Endothelial cell of umbilical vein (primary cell): ENCODE data around the gene MMRN1. TPM values are rescaled to one million over a fixed set of nuclear protein-coding genes. Genes with fewer than 3 reads are reported as not detected.

ENCODE experiments used
- BruUV-seq: library from RNA; stranded (reverse); fragments of 400-500 nt; replicated peaks from 2 replicates; lab custom pipeline; 2021; lab: Mats Ljungman, UMichigan
- CTCF ChIA-PET: fragments of 300-600, 350-600 bp; sonication (Branson Sonifier 250); formaldehyde crosslinking; loops from one replicate; lab custom pipeline; 2021; ENCODE audit warnings: antibody characterized with exemption, inconsistent platforms; lab: Charles Lee
- POLR2A ChIA-PET: fragments of 300-600, 350-600 bp; sonication (Branson Sonifier 250); formaldehyde crosslinking; loops from one replicate; lab custom pipeline; 2021; ENCODE audit warnings: antibody characterized with exemption, inconsistent platforms; lab: Charles Lee
- DNase-seq: peaks from one replicate; pipeline ENCODE4 v3.0.0-alpha.2; 2011; ENCODE audit warnings: low read depth, low spot score
- FAIRE-seq: peaks from 2 replicates; lab custom pipeline; 2011; peaks lifted over from hg19 to GRCh38; lab: Jason Lieb, UNC
- H2AFZ ChIP-seq: 2 replicates; pipeline ENCODE4 v1.6.0; 2012; ENCODE audit warnings: low read depth, low read length, control low read depth, inconsistent platforms
- H3K27ac ChIP-seq: 2 replicates; pipeline ENCODE4 v1.5.1; 2011; ENCODE audit warnings: low read depth, mild to moderate bottlenecking, control low read depth, low read length, moderate library complexity; ENCODE audit not compliant: insufficient read depth
- H3K27me3 ChIP-seq, 2 experiments: 2 replicates each; pipeline versions ENCODE4 v1.6.0 to v1.6.1; 2011; ENCODE audit warnings: low read length in 2 of 2, mixed read lengths in 1 of 2; ENCODE audit not compliant: control insufficient read depth in 2 of 2, insufficient read depth in 2 of 2
- H3K36me3 ChIP-seq, 2 experiments: 2 replicates in 1 of 2; 3 replicates in 1 of 2; pipeline ENCODE4 v1.5.1; 2011; ENCODE audit warnings: low read length in 2 of 2, mild to moderate bottlenecking in 1 of 2, moderate library complexity in 1 of 2; ENCODE audit not compliant: control insufficient read depth in 2 of 2, insufficient read depth in 2 of 2; ENCODE audit errors: extremely low read depth in 1 of 2
- H3K4me1 ChIP-seq: 3 replicates; pipeline ENCODE4 v1.5.1; 2011; ENCODE audit warnings: mild to moderate bottlenecking, low read length; ENCODE audit not compliant: control insufficient read depth, insufficient read depth; ENCODE audit errors: extremely low read depth
- H3K4me2 ChIP-seq: 2 replicates; pipeline ENCODE4 v1.6.1; 2011; ENCODE audit warnings: low read length, control low read depth, mixed read lengths; ENCODE audit not compliant: insufficient read depth
- H3K4me3 ChIP-seq, 3 experiments: fragments of 200-600 bp in 1 of 3; sonication (generic), shearing (Covaris generic) in 1 of 3; replicated peaks in 1 of 3; 2 replicates each; pipeline ENCODE4 v1.5.1; 2011 to 2016; ENCODE audit warnings: control low read depth in 3 of 3, low read length in 3 of 3, mild to moderate bottlenecking in 2 of 3, inconsistent platforms in 1 of 3, low read depth in 1 of 3, moderate library complexity in 1 of 3; ENCODE audit not compliant: insufficient read depth in 1 of 3
- H3K79me2 ChIP-seq: 2 replicates; pipeline ENCODE4 v1.6.0; 2012; ENCODE audit warnings: low read length, inconsistent platforms; ENCODE audit not compliant: control insufficient read depth, insufficient read depth
- H3K9ac ChIP-seq: replicated peaks from 2 replicates; pipeline ENCODE3; 2011; ENCODE audit warnings: low read length, control low read depth; ENCODE audit not compliant: insufficient read depth; ENCODE audit errors: extremely low read depth
- H3K9me1 ChIP-seq: replicated peaks from 3 replicates; pipeline ENCODE4 v1.6.0; 2011; ENCODE audit warnings: mild to moderate bottlenecking, low read length; ENCODE audit not compliant: control insufficient read depth, insufficient read depth; ENCODE audit errors: extremely low read depth
- H3K9me3 ChIP-seq: replicated peaks from 2 replicates; pipeline ENCODE4 v1.5.1; 2012; ENCODE audit warnings: low read length, inconsistent platforms; ENCODE audit not compliant: control insufficient read depth, insufficient read depth
- H4K20me1 ChIP-seq: replicated peaks from 2 replicates; pipeline ENCODE3; 2011; ENCODE audit warnings: mild to moderate bottlenecking, low read length; ENCODE audit not compliant: control insufficient read depth, insufficient read depth; ENCODE audit errors: extremely low read depth
- CTCF ChIP-seq, 2 donors: IDR thresholded peaks; 1 replicate in 1 of 2; 2 replicates in 1 of 2; pipeline ENCODE4 v1.5.1; 2011; ENCODE audit warnings: low read length in 2 of 2, mild to moderate bottlenecking in 2 of 2, moderate library complexity in 2 of 2, control low read depth in 1 of 2, inconsistent platforms in 1 of 2, low read depth in 1 of 2; ENCODE audit not compliant: insufficient read depth in 1 of 2; ENCODE audit errors: extremely low read depth in 1 of 2
- EZH2 ChIP-seq: IDR thresholded peaks from 2 replicates; pipeline ENCODE4 v1.6.1; 2012; ENCODE audit warnings: borderline replicate concordance, low read depth, mild to moderate bottlenecking, moderate library complexity, low read length, inconsistent platforms; ENCODE audit not compliant: severe bottlenecking
- FOS ChIP-seq: IDR thresholded peaks from 2 replicates; pipeline ENCODE4 v1.6.1; 2011; ENCODE audit warnings: mild to moderate bottlenecking, low read length, moderate library complexity, borderline replicate concordance; ENCODE audit not compliant: insufficient read depth
- GATA2 ChIP-seq: IDR thresholded peaks from 2 replicates; pipeline ENCODE4 v1.7.0; 2011; ENCODE audit warnings: low read depth, mild to moderate bottlenecking, moderate library complexity, mixed read lengths, low read length; ENCODE audit not compliant: insufficient read length, insufficient read depth
- JUN ChIP-seq: IDR thresholded peaks from 2 replicates; pipeline ENCODE4 v1.6.1; 2011; ENCODE audit warnings: borderline replicate concordance, low read depth; ENCODE audit not compliant: insufficient read length, insufficient read depth
- MAX ChIP-seq: IDR thresholded peaks from 2 replicates; pipeline ENCODE4 v1.6.1; 2011; ENCODE audit not compliant: insufficient read depth, insufficient read length
- MYC ChIP-seq: IDR thresholded peaks from one replicate; pipeline ENCODE4 v1.6.1; 2011; ENCODE audit warnings: mild to moderate bottlenecking, low read depth, low read length
- POLR2A ChIP-seq: IDR thresholded peaks from 2 replicates; pipeline ENCODE4 v1.6.1; 2012; ENCODE audit warnings: low read depth, mild to moderate bottlenecking, control low read depth, low read length
- POLR2AphosphoS5 ChIP-seq: IDR thresholded peaks from 2 replicates; pipeline ENCODE4 v1.6.1; 2012; ENCODE audit warnings: low read depth, mild to moderate bottlenecking, control low read depth, low read length, moderate library complexity; ENCODE audit not compliant: insufficient read depth
- dilution Hi-C: fragments of 300-500 bp; cut with MboI; formaldehyde crosslinking; loops from one replicate; pipeline ENCODE4 v1.15.0; 2019; ENCODE audit warnings: low sequenced_read_pairs; ENCODE audit not compliant: extremely low pct_ligation_motif_present
- intact Hi-C: fragments of 100-400 bp; cut with micrococcal nuclease; formaldehyde crosslinking; loops from one replicate; pipeline ENCODE4 v1.10.0; 2022
- polyA plus RNA-seq, 4 experiments: library from polyadenylated mRNA; depleted of rRNA in 3 of 4; stranded (reverse) in 3 of 4; unstranded in 1 of 4; fragments of >200 nt; gene quantifications; 2 replicates each; pipeline versions ENCODE4 v1.2.1 to v1.2.3, GENCODE V29; 2011 to 2012; ENCODE audit warnings: missing spikeins in 1 of 4
- total RNA-seq: library from RNA; stranded (reverse); gene quantifications from 2 replicates; pipeline ENCODE4 v1.2.3, GENCODE V29; 2021

MMRN1 gene
- total and polyA plus RNA-seq, 2 donors (not counting 3 experiments of a cell fraction or from before 2014, with no cell fraction given) = 143 to 414 TPM

GRCh38 chr4:89995006-89995405 lies 100.4 kb downstream of the MMRN1 start:
- H3K9ac ChIP-seq = no peak overlapping the region
- H3K27me3 ChIP-seq = peaks cover 5 to 19% of the 10 kb centered on the region in 2 experiments
- intact Hi-C loops = no loop called here
- POLR2A ChIA-PET = no interaction called here
- H3K4me3 ChIP-seq = no peak overlapping the region
- H3K27ac ChIP-seq = no peak overlapping the region
- H3K4me1 ChIP-seq = no peaks in the 10 kb centered on the region
- H3K36me3 ChIP-seq = no peaks in the 10 kb centered on the region
- TF ChIP-seq CTCF (IDR thresholded peaks at IDR 0.05; ENCODE audit: extremely low read depth in 1 of 2, insufficient read depth in 1 of 2, low read depth in 1 of 2, low read length in 2 of 2) = no peak
- no peak for TF ChIP-seq MAX
- TF ChIP-seq GATA2 = no peak
- H3K9me1 ChIP-seq = no peaks in the 10 kb centered on the region
- H2AFZ ChIP-seq = no peak overlapping the region
- no peaks in the 10 kb centered on the region for H3K79me2 ChIP-seq
- DNase-seq = no peak
- dilution Hi-C loops = no loop called here
- H3K9me3 ChIP-seq = no peaks in the 10 kb centered on the region
- no peak for FAIRE-seq
- H4K20me1 ChIP-seq = no peaks in the 10 kb centered on the region
- no TSS peak for BruUV-seq
- no peak overlapping the region for H3K4me2 ChIP-seq
- CTCF ChIA-PET = no interaction called here

- no peaks in the 10 kb centered on the region for H4K20me1 ChIP-seq
- POLR2A ChIA-PET = no interaction called here
- no peak overlapping the region for H3K4me2 ChIP-seq
- H3K27ac ChIP-seq = no peak overlapping the region
- dilution Hi-C loops = no loop called here
- intact Hi-C loops = no loop called here
- no peaks in the 10 kb centered on the region for H3K36me3 ChIP-seq
- H3K4me1 ChIP-seq = no peaks in the 10 kb centered on the region
- no TSS peak for BruUV-seq
- no peak for TF ChIP-seq GATA2
- no peak for TF ChIP-seq JUN
- no peak for TF ChIP-seq POLR2A
- TF ChIP-seq CTCF (IDR thresholded peaks at IDR 0.05; ENCODE audit: extremely low read depth in 1 of 2, insufficient read depth in 1 of 2, low read depth in 1 of 2, low read length in 2 of 2) = no peak
- TF ChIP-seq FOS = no peak
- TF ChIP-seq MAX = no peak
- no peak for TF ChIP-seq EZH2
- TF ChIP-seq POLR2AphosphoS5 = no peak
- no peak for TF ChIP-seq MYC
- no peaks in the 10 kb centered on the region for H3K9me3 ChIP-seq
- H3K27me3 ChIP-seq = peaks cover 5 to 19% of the 10 kb centered on the region in 2 experiments
- CTCF ChIA-PET = no interaction called here
- H3K79me2 ChIP-seq = no peaks in the 10 kb centered on the region
- FAIRE-seq (no peak), DNase-seq (no peak)
- H3K4me3 ChIP-seq = no peak overlapping the region
- H3K9ac ChIP-seq = no peak overlapping the region
- no peaks in the 10 kb centered on the region for H3K9me1 ChIP-seq
- no peak overlapping the region for H2AFZ ChIP-seq
Measured at GRCh38 chr4:89995814-89996213, 101.2 kb downstream of the MMRN1 start.
